NCI-H524 (cell line): Measurements from ENCODE around the gene SLAMF8.

ENCODE experiments used
- DNase-seq, 2 experiments: peaks; one replicate each; lab custom pipeline; 2025; lab: John Stamatoyannopoulos, UW

Gene SLAMF8

DNA sequence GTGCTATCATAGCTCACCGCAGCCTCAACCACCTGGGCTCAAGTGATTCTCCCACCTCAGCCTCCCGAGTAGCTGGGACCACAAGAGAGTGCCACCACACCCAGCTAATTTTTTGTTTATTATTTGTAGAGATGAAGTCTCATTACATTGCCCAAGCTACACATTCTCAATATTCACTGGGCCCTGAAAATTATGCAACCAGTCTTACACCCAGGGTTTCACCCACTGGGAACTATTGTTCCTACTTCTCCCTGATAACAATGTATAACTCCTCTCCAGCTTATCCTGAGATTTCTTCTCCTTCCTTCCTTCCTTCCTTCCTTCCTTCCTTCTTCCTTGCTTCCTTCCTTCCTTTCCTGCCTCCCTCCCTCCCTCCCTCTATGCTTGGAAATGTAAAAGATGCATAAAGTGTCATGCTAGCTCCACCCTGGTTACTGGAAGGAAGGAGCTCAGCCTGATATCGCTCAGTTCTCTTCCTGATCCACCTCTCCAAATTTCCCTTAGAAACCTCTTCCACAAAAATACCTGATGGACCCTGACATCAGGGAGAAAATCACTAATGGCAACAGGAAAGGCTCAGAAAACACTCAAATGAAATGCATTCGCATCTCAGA is 47.0 kb downstream of the SLAMF8 start:
- DNase-seq: no peak

DNA sequence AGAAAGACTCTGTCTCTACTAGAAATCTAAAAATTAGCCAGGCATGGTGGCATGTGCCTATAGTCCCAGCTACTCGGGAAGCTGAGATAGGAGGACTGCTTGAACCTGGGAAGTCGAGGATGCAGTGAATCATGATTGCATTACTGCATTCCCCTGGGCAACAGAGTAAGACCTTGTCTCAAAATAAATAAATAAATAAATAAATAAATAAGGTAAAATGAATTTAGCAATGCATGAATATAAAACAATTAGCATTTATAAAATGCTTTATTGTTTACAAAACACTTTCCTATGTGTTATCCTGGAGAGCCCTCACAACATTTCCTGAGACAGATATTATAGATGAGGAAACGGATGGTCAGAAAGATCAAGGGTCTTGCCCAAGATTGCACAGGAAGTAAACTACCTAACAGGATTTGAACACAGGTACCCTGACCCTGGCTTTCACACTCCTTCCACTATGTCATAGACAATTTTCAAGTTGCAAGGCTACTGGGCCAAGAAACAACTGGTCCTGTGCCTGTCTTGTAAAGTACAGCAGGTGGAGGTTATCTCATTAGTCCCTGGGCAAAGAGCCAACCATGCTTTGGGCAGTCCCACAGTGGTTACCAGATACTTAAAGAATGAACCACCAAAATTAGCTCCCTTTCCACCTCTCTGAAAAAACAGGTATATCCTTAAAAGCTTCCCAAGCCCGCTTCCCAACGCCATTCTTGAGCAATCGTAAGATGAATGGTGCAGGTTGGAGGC is 51.2 kb downstream of the SLAMF8 start:
- peak; percentile 20 to 66 for DNase-seq

DNA sequence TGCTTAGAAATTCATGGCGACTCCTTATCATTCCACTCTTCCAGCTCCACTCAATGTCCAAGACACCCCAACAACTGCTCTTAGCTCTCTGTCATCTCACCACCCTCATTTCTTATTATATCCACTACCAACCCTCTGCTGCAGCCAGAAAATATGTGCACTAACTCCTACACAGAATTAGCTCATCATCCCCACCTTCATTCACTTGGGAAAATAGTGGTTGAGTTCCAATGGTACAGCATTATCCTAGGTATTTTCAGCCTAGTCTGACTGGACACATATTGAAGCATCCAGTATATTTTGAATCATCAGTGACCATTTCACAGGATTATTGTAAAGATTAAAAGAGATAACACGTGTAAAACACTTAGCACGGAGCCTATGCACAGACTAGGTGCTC is 52.5 kb downstream of the SLAMF8 start:
- DNase-seq: no peak

DNA sequence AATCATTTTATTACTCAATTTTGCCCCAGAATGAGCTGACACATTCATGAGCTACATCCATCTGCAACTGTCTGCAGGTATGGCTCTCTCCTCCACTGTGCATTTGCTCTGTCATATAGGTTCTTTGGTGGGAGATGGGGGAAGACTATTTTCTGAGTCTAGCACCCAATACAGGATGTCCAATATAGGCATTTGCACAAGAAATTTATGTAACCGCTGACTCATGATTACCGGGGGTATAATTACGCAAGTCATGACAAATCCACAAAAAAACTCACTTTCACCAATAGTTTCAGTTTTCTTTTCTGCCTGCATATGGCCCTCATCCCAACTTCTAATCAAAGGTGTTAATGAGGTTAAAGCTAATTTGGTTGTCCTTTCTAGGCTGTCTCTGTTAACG is 53.3 kb downstream of the SLAMF8 start:
- no peak for DNase-seq

DNA sequence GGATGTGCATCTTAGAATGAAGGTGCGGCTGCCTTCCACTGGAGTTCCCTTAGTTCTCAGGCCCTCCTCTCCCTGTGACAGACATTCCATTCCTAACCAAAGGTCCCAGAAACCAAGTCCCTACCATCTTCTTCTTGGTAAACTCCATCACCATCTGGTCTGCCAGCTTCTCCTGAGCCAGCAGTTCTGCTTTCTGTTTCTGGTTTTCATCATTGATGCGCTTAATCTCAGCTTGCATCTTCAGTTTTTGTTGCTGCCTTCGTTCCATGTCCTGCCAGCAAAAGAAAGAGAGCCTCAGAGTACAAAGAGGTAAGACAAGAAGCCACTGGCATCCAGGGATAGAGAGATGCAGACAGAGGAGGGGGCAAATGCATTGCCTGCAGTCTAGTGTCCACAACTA is 53.8 kb downstream of the SLAMF8 start:
- DNase-seq: no peak

DNA sequence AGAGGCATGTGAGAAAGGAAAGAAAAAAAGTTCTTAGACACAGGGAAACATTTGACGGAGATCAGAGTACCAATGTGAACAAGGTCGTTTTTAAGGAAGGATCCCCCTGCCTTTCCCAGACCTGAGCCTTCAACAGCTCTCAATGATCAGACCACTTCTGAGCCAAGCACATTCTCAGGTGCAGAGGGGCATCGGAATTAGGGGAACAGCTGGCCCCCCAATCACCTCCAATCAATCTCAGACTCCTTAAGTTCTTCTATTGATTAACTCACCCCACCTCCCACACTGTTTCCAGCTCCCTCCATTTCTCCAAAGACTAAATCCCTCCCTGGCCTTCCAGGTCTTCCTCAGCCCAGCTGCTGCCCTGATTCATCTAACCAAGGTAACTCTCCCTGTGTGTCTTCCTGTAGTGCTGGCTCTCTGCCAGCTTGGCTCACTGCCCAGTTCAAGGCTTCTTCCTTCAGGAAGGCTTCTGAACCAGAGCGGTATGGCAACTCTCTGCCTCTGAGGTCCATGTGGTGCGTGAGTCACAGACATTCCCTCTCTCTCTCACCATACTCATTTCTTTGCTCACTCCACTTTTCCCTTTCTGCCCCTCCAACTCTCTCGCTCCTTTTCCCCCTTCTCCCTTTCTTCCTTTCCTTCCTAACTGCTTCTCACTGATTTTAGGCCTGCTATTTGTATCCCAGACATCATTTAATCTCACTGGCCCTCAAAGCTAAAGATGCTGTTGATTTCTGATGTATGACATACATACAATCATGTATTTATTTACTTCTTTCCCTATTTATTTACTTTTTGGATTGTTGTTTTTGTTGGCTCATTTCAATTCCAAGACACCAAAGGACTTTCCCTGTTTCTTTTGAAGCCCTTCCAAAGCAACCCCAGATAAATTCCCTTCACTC is 55.2 kb downstream of the SLAMF8 start:
- DNase-seq: peak; percentile 49 to 94

DNA sequence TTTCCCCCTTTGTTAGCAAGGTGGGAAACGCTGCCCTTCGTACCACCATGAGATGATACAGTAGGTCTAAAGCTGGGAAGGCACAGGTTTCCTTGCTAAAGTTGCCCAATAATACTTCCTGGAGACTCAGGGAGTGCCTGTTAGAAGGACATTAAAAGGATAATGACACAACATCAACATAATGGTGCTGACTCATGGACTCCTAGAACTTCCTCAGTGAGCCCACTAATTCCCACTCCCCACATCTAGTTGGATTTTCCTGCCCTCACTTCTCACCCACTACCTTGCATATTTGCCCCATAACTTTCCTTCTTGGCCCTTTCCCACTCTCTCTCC is 55.8 kb downstream of the SLAMF8 start:
- DNase-seq: no peak

DNA sequence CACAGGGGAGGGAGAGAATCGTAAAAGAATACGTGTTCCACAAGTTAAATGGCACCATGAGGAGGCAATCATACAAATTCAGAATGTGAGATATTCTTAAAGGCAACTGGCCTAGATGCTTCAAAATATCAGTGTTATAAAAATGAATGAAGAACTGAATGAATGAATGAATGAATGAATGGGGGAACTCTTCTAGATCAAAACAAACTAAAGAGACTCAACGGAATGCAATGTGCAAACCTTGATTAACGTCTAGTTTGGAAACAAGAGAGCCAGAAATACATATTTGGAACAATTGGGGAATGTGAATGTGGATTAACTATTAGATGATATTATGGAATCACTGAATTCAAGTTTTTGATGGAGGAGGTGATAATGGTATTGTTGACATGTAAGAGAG is 56.5 kb downstream of the SLAMF8 start:
- no peak for DNase-seq

DNA sequence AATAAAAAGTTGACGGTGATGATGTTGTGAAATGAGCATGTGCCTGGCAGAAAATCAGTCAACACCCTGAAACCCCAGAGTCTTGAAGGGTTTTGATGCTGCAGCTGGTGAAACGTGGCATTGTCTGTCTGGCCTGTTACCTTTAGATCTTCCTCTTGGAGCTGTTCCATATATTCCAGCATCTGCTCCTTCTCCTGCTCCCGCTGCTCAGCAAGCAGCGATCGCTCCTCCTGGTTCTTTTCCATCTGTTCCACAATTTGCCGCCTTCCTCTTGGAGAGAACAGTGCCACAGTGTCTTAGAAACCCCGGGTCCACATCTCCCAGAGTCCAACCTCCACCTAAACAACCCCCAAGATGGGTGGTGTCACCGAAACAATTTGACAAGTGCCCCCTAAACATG is 57.6 kb downstream of the SLAMF8 start:
- DNase-seq: peak in 1 of 2 experiments; percentile 66
